Right ventricle myocardium inferior (tissue), 1 donor: ENCODE measurements around the gene RBM38. TPM values are rescaled to one million over a fixed set of nuclear protein-coding genes. Genes with fewer than 3 reads are reported as not detected.
A peak's percentile ranks its signal among the peaks of the same experiment; 100 is the strongest.
"Not testable (repeated sequence)": the region's sequence is repeated elsewhere in the genome, so short reads cannot be mapped to it uniquely, and the experiment has no call there.

ENCODE experiments used
- ATAC-seq: fragments of 200-7000 bp; cut with Tn5 transposase; one replicate; pipeline ENCODE4 v1.9.1; 2020; ENCODE audit warnings: mild to moderate bottlenecking, moderate library complexity
- DNase-seq: peaks from one replicate; pipeline ENCODE4 v3.0.0; 2021; ENCODE audit errors: missing footprints
- intact Hi-C: fragments of 100-400 bp; cut with DNase I; formaldehyde crosslinking; loops from one replicate; pipeline ENCODE4 v1.11.0; 2022
- total RNA-seq: library from RNA; stranded (reverse); fragmentation: NEBNext Ultra II Directional; extraction: Animal tissue kit (Norgen Biotek cat#: 25700); gene quantifications from one replicate; pipeline ENCODE4 v1.2.1, GENCODE V29; 2021
- donor health status: DM: no; HTN: yes; CAD: no; lungs with severe emphysema.

RBM38 gene
- total RNA-seq, 1 donor from 2014 or later, result 89.6 TPM

DNA sequence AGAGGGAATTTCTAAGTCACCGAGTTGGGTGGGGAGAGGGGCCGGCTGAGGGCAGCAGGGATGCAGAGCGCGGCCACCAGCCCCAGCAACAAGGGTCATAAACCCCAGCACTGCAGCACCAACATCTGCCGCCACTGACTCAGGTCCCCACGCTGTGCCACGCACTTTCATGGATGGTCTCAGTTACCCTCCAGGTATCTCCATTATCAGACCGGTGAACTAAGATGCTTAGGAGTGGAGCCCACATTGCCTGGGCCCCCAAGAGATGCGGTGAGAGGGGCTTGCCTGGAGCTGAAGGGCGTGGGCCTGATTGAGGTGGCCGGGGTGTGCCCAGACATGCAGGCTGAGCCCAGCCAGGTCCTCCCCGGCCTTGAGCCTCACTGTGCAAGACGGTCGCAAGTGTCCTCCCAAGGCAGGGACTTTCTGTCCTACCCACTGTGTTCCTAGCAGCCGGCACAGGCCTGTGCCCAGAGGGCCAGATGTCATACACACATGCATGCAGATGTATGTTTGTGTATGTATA lies 19.3 kb downstream of the RBM38 start:
- DNase-seq (peak; percentile 45), ATAC-seq (no peak)
- intact Hi-C loops, result no loop called here

- ATAC-seq, result no peak
- intact Hi-C loops, result no loop called here
- DNase-seq, result no peak
Measured at GRCh38 chr20:57410924-57411323, 19.7 kb downstream of the RBM38 start.

DNA sequence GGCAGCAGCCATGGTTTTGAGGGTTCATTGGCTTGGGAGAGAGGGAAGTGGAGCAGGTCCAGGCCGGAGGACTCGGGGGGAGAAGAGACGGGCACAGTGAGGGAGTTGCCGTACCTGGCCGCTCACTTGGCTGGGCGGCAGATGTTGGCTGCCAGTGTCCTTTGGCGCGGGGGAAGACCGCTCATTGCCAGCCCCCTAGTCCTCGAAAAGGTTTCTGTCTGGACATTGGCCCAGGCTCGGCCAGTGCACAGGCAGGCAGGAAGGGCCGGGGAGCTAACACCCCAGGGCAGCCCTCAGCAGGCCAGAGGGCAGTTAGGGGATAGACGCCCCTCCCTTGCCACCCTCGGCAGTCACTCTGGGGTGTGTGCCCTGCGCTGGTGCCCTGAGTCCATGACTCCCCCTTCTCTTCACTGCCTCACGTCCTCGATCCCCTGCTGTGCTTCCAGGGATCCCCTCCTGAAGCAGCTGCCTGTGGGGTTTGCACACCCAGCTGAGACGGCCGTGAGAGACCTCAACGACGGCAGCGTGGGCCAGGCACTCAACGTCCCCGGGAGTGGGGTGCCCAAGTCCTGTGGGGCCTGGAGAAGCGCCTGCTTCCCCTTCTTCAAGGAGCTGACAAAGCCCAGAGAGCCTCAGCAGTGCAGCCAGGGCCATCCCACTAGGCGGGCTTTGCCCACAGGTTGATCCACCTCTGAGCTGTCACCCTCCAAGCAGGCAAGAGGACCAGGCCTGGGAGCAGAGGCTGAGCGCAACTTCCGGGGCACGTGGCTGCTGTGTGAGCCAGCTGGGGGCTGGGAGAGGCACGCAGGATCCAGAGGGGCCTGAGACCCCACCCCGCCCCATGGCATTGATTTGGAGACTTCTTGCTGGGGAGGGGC lies 20.4 kb downstream of the RBM38 start:
- DNase-seq (peak; percentile 42), ATAC-seq (no peak)

GRCh38 chr20:57412347-57413029 lies 21.3 kb downstream of the RBM38 start:
- intact Hi-C loops, result no loop called here
- ATAC-seq, result no peak
- DNase-seq, result peak; percentile 26

More for the DNA sequence above, 20.4 kb downstream of the RBM38 start:
- intact Hi-C loops, result no loop called here

DNA sequence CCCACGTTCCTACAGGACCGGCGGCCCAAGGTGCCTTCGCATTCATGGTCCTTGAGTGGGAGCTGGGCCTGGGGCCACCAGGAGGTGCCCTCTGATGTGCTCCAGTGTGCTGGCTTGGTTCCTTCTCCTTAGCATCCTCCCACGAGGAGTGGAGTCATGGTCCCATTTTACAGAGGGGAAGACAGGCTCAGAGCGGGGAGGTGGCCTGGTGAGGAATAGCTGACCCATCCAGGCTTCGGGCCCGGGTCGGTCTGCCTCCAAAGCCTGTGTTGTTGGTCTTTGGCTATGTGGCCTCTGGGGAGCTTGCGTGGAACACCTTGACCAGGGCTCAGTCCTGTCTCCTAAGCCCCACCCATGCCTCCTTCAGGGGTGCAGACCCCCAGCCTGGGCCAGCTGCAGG lies 22.8 kb downstream of the RBM38 start:
- no peak for ATAC-seq
- intact Hi-C loops, result no loop called here
- DNase-seq, result peak; percentile 66

- intact Hi-C loops, result no loop called here
- DNase-seq (peak; percentile 55), ATAC-seq (no peak)
Measured at GRCh38 chr20:57414867-57415592, 23.8 kb downstream of the RBM38 start.

DNA sequence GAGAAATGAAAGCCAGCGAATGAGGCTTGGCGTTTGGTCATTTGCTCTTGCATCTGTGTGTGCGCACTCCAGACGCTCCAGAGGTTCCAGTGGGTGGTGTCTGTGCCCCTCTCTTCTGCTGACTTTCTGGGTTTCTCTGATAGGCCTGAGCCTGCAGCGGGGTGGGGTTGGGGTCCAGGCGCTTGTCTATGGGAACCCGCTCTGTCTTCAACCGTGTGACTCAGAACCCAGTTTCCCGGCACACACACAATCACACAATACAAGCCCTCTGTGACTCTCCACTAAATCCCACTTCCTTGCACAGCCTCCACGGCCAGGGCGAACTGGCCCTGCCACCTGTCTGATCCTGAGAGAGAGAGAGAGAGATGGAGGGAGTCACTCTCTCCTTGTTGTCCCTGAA lies 24.6 kb downstream of the RBM38 start:
- intact Hi-C loops, result no loop called here
- ATAC-seq, result no peak
- DNase-seq, result peak; percentile 37

DNA sequence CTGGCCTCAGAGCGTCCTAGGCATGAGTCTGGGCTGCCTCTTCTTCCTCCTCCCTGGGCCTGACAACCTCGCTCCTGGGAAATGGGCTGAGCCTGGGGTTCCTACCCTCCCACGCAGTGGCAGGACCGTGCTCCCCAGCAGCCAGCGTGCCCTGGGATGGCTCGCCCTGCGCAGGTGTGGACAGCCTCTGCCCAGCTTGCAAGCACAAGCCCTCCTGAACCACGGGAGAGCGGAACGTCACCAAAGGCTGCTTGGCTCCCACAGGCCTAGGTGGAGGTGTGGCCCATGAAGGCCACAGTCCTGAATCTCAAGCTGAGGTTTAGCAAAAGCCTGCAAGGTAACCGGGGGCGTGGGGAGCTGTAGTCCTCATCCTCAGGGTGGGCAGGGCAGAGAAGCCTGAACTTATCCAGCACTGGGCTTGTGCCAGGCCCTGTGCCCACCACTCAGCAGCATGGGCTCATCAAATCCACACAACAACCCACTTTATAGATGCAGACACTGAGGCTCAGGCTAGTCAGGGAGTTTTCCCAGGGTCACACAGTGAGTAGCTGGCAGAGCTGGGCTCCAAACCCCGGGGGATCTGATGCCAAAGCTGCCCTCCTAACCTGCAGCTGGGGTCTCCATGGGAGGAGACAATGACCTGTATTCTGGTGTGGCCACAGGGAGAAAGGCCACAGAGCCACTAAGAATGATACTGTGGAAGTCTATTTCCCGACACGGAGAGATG lies 25.3 kb downstream of the RBM38 start:
- intact Hi-C loops, result no loop called here
- peak; percentile 41 for DNase-seq
- no peak for ATAC-seq

DNA sequence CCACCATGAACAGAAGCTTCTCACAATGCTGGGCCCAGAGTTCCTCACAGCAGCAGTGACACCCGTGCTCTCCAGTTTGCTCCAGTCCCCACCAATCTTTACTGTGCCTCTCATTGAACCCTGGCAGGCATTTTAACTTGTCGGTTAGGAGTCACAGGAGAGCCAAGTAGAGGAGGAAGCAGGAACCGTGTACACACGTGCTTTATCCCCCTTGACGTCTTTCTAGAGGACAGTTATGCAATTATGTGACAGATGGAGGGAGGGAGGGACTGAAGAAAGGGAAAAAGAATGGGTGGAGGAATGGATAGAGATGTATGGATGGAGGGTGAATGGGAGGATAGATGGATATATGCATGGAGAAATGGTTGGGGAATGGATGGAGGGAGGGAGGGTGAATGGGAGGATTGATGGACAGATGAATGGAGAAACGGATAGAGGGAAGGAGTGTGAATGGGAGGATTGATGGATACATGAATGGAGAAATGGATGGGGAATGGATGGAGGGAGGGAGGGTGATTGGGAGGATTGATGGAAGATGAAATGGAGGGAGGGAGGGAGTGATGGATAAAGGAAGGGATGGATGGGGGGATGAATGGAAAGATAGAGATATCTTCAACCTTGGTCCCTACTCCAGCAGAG lies 26.0 kb downstream of the RBM38 start:
- DNase-seq (no peak), ATAC-seq (no peak)
- intact Hi-C loops, result no loop called here

GRCh38 chr20:57417830-57418780 lies 26.9 kb downstream of the RBM38 start:
- intact Hi-C loops, result no loop called here
- DNase-seq (peak; percentile 49), ATAC-seq (no peak)

- ATAC-seq, intact Hi-C loops: not testable (repeated sequence)
- peak; percentile 26 for DNase-seq
Measured at GRCh38 chr20:57419479-57419878, 28.3 kb downstream of the RBM38 start.

GRCh38 chr20:57420571-57421252 lies 29.5 kb downstream of the RBM38 start:
- ATAC-seq (no peak), DNase-seq (peak; percentile 6)
- intact Hi-C loops, result no loop called here

DNA sequence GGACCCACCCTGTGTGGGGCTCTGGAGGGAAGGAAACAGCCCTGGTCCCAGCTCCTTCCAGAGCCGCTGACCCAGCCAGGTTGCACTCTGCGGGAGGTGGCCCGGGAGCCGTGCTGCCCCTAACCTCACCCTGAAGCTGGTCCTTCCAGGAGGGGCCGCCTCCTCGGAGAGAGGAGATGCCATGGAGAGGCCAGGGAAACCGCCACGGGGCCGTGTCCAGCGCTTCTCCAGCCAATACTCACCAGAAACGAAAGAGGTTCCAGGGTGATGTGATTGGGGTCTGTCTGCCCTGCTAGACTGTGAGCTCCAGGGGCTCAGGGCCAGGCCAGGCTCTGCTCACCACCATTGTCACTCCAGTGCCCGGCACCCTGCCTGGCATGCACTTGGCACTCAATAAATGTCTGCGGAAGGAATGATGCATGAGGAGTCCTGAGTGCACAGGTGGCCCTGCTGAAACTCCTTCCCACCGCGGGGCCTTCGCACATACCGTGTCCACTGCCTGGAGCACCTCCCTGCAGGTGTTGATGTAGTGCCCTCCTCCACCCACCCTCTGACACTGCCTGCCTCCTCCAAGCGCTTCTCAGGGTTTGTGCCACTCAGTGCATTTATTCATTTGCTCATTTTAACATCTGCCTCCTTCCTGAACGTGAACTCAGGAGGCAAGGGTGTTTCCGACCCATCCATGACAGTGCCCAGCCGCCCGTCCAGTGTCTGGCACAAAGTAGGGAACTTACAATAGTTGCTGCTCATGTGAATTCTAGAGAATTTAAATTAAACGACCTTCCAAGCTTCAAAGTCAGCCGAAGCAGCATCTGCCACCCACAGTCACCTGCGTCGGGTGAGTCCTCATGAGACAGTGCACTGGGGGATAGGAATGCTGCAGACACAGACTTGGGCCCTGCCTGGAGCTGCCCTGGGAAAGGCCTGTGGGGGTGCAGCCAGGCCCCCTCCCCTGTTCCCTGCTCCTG lies 30.3 kb downstream of the RBM38 start:
- peak; percentile 57 for DNase-seq
- intact Hi-C loops, result no loop called here
- no peak for ATAC-seq

DNA sequence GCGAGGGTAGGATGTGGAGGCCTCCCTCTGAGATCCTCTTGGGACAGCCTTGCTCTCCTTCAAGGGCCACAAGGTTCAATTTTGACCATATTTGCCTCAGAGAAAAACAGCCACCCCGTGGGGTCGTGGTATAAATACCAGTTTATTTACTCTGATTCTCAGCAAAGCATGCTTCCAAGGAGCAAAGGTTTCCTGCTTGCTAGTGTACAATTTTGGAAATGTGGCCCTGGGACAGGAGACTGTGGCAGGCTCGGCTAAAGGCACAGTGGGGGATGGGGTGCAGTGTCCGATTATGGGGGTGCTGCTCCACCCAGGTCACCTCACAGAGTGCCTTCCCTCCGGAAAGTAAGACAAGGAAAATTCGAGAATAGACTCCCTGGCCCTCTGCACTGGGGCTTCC lies 31.1 kb downstream of the RBM38 start:
- intact Hi-C loops, result no loop called here
- DNase-seq, result peak; percentile 22
- ATAC-seq, result no peak

DNA sequence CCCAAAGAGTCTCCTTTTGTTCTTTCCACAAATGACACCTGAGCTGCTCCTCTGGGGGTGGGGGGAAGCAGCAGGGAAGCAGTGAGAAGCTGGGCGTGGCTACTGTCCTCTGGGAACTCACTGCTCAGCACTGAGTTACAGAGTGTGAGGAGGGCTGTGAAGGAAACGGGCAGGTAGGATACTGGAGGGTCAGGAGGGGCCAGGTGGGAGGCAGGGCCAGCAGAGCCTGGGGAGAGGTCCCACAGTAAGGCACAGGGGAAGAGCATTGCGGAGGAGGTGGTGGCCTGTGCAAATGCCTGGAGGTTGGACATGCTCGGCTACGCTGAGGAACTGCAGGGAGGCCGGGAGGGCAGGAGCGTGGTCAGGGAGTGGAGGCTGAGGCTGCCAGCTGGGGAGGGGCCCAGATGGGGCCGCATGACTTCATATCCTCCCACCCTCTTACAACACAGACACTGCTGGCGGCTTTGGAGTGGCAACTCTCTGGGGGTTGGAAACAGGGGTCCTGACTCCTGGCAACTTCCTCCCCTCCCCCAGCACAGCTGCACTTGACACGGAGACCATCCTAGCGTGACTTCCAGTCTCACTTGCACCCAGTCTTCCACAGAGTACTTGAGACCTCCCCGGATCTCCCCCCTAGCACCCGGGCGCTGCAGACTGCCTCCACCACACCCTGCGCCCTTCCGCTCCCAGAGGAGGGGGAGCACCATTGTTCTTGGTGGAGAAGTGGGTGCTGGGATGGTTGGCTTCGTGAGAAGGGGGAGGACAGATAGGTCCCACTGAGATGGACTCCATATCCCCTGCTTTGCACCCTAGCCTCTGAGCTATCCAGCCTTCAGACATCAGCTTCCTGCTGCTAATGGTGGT lies 34.2 kb downstream of the RBM38 start:
- intact Hi-C loops, result no loop called here
- ATAC-seq (no peak), DNase-seq (peak; percentile 59)
